ENCODE measurements around the gene C2orf78. TPM values are rescaled to one million over a fixed set of nuclear protein-coding genes. Genes with fewer than 3 reads are reported as not detected.
"Not testable (repeated sequence)": the region's sequence is repeated elsewhere in the genome, so short reads cannot be mapped to it uniquely, and the experiment has no call there.

C2orf78 gene
- total RNA-seq (not detected), polyA plus RNA-seq (not detected)

- H3K27ac ChIP-seq; intact Hi-C loops (cut with DNase I); H3K4me3 ChIP-seq; H3K36me3 ChIP-seq; H3K9me3 ChIP-seq; DNase-seq; H3K27me3 ChIP-seq: not testable (repeated sequence)
- WGBS, 2 donors = 56 to 77% methylated on average over 3 of the region's 3 CpGs
- H3K4me1 ChIP-seq = peaks cover 0 to 10% (median 6%) of the 10 kb centered on the region in 4 donors
These were observed at the start of gene C2orf78 for GRCh38 chr2:73783883-73784282. Gene C2orf78 (plus strand): TSS chr2:73784183. CDS start chr2:73784310, 127 bp downstream.

DNA sequence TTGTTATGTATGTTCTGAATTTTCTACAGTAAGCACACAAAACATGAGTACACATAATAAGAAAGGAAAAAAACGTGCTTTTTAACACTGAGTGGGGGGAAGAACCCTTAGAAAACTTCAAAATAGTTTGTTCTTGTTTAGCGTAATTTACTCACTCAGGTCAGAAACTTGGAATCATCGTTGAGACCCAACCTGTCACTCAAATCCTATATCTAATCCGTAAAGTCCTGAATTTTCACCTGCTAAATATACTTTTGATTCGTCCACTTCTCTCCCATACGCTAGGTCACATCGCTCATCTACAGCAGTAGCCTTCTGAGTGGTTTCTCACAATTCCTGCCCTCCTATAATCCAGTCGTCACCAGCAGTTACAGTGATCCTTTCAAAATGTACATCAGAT, 47.6 kb upstream of the C2orf78 start:
- intact Hi-C loops (cut with DNase I) = loop anchor here (5.0 to 10.0 kb wide), 3 partner anchors 352 to 721 kb away; partner anchors contain the start of genes ALMS1, CCT7, INO80B and PRADC1
- no peak for DNase-seq
- WGBS, 2 donors = 6 to 11% methylated on average over 8 of the region's 8 CpGs
- H3K9me3 ChIP-seq = no peaks in the 10 kb centered on the region
- peaks cover 0 to 30% (median 10%) of the 10 kb centered on the region in 4 donors for H3K36me3 ChIP-seq
- peak overlapping the region; percentile 74 to 80 (median 80) for H3K27ac ChIP-seq
- H3K4me3 ChIP-seq = peak overlapping the region; percentile 66 to 83 (median 71)
- no peaks in the 10 kb centered on the region for H3K27me3 ChIP-seq
- H3K4me1 ChIP-seq = peaks cover 0 to 19% (median 14%) of the 10 kb centered on the region in 4 donors
- TF ChIP-seq CTCF (IDR thresholded peaks at IDR 0.05) = no peak
- no peak for TF ChIP-seq POLR2A (IDR thresholded peaks at IDR 0.05)
- no peak for TF ChIP-seq POLR2AphosphoS5 (IDR thresholded peaks at IDR 0.05)
- TF ChIP-seq EP300 (IDR thresholded peaks at IDR 0.05) = no peak

DNA sequence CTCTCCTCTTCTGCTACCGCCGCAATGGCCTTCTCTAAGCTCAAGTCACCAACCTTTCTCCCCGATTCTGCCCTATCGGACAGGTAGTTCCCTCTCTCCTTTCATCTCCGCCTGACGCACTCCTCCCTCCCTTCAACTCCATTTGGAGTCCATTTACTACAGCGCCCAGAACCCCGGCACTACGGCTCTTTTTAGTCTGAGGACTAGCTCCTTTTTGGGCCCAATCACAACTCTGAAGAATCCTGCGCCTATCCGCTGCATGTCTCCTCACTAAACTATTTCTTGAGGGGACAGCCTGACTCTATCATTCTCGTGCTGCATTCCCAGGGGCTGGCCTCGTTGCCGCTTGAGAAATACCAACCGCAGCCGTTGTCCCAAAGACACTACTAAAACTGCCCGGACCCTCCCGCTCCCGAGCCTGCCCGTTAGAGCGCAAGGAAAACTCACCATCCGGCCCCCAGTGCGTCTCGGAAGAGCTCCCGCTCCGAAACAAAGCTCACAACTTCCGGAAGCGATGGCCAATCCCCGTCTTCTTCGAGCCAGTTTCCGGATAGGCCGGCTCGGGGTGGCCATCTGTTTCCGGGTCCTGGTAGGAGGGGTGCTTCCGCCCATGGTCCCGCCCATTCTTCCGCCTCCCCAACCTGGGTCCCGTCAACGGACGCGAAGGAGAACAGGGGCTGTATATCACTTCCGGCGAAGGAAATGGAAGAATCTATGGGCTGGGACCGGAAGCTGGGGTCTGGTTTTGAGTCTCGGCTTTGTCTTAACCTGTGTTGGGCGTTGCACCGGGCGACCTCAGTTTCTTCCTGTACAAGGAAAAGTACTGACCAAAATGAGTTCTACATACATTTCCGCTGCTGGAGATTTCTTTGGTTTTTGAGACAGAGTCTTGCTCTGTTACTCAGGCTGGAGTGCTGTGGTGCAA, 46.9 kb upstream of the C2orf78 start, which contains the start of gene TPRKB:
TSS of gene TPRKB (minus strand) at position 491 of the 925 bp plus-strand sequence. CDS start 2,776 bp downstream, outside the sequence.
- Histone ChIP-seq H3K4me1 (peaks cover 0 to 19% (median 14%) of the 10 kb centered on the region in 4 donors), H3K4me3 (peak within 1 kb of the TSS; percentile 66 to 83 (median 71)), H3K27ac (peak within 1 kb of the TSS; percentile 74 to 80 (median 80)), H3K27me3 (no peaks in the 10 kb centered on the region), H3K36me3 (peaks cover 0 to 28% (median 6%) of the 10 kb centered on the region in 4 donors), H3K9me3 (no peaks in the 10 kb centered on the region)
- intact Hi-C loops (cut with DNase I) = loop anchor here (5.0 to 10.0 kb wide), 3 partner anchors 352 to 720 kb away; partner anchors contain the start of genes ALMS1, CCT7, INO80B and PRADC1
- DNase-seq = peak; percentile 98
- TF ChIP-seq CTCF (IDR thresholded peaks at IDR 0.05) (no peak), POLR2A (IDR thresholded peaks at IDR 0.05) (peak; percentile 35 to 39), EP300 (IDR thresholded peaks at IDR 0.05) (peak in 1 of 4 donors; percentile 33), POLR2AphosphoS5 (IDR thresholded peaks at IDR 0.05) (peak; percentile 64 to 90 (median 89))
- WGBS, 2 donors = 1 to 2% methylated on average over 49 of the region's 49 CpGs

DNA sequence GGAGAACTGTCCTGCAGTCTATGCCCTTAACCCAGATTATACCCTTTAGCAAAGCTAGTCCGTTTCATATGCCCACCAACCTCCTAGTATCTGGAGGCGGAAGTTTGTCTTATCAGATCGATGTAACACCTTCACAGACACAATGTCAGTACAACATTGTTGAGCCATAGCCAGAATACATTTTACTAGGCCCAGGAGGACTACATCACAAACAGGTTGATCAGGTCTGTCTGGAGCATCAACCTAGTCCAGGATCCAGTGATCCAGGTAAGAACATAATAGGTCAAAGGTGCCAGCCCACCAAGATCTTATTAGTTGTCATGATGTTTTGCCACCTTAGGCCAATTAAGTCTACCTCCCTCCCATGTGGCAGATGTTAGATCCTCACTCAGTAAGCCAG, 44.9 kb upstream of the C2orf78 start:
- no peak for TF ChIP-seq POLR2A (IDR thresholded peaks at IDR 0.05)
- no peak for TF ChIP-seq CTCF (IDR thresholded peaks at IDR 0.05)
- no peak for TF ChIP-seq POLR2AphosphoS5 (IDR thresholded peaks at IDR 0.05)
- no peak for TF ChIP-seq EP300 (IDR thresholded peaks at IDR 0.05)
- no peak overlapping the region for H3K4me3 ChIP-seq
- H3K4me1 ChIP-seq = peaks cover 0 to 19% (median 14%) of the 10 kb centered on the region in 4 donors
- peaks cover 0 to 13% (median 0%) of the 10 kb centered on the region in 4 donors for H3K36me3 ChIP-seq
- WGBS, 2 donors = 95 to 98% methylated on average over 3 of the region's 3 CpGs
- intact Hi-C loops (cut with DNase I) = loop anchor here (5.0 to 10.0 kb wide), 3 partner anchors 354 to 718 kb away; partner anchors contain the start of genes ALMS1, CCT7, INO80B and PRADC1
- no peaks in the 10 kb centered on the region for H3K9me3 ChIP-seq
- no peak for DNase-seq
- no peaks in the 10 kb centered on the region for H3K27me3 ChIP-seq
- no peak overlapping the region for H3K27ac ChIP-seq

DNA sequence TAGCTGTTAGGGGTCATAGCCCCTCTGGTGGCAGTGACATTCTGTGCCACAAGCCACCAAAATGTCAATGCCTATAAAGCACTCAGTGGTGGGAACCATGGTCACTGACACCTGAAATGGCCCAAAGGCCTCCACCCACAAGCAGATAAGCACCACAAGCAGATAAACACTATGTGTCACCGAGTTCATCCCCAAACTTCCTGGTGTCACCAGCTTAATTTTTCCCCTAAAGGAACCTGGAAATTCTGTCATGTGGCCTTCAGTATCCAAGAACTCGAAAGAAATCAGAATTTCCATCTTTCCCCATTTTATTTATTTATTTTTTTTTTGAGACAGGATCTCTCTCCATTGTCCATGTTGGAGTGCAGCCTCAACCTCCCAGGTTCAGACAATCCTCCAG, 43.2 kb upstream of the C2orf78 start:
- TF ChIP-seq POLR2AphosphoS5 (IDR thresholded peaks at IDR 0.05) (no peak), EP300 (IDR thresholded peaks at IDR 0.05) (no peak), CTCF (IDR thresholded peaks at IDR 0.05) (no peak), POLR2A (IDR thresholded peaks at IDR 0.05) (no peak)
- Histone ChIP-seq H3K4me1 (peaks cover 0 to 19% (median 12%) of the 10 kb centered on the region in 4 donors), H3K27ac (no peak overlapping the region), H3K36me3 (peaks cover 0 to 24% (median 5%) of the 10 kb centered on the region in 4 donors), H3K27me3 (no peaks in the 10 kb centered on the region), H3K9me3 (no peaks in the 10 kb centered on the region), H3K4me3 (no peak overlapping the region)
- no peak for DNase-seq
- WGBS, 2 donors = 90 to 92% methylated on average over 2 of the region's 2 CpGs
- intact Hi-C loops (cut with DNase I) = no loop called here

Data from sigmoid colon (tissue), 7 donors.